SU-DHL-6 (cell line): ENCODE measurements around the gene SPNS3.

Experiments
- H2AFZ ChIP-seq: fragments of 200-600 bp; sonication (generic); 2 replicates; pipeline ENCODE4 v1.6.1; 2014; ENCODE audit warnings: low read depth, mild to moderate bottlenecking, moderate library complexity, mixed read lengths, antibody characterized with exemption, low read length; ENCODE audit not compliant: severe bottlenecking
- H3F3A ChIP-seq: fragments of 200-600 bp; shearing (Covaris generic); 2 replicates; pipeline ENCODE4 v1.6.0; 2016; ENCODE audit warnings: antibody characterized with exemption, mild to moderate bottlenecking; ENCODE audit not compliant: insufficient read depth
- H3K27ac ChIP-seq: fragments of 200-600 bp; sonication (generic); 2 replicates; pipeline ENCODE4 v1.5.1; 2016; ENCODE audit warnings: low read depth, mild to moderate bottlenecking, low read length, moderate library complexity, mixed read lengths
- H3K27me3 ChIP-seq: fragments of 200-600 bp; sonication (generic), shearing (Covaris generic); 2 replicates; pipeline ENCODE4 v1.6.0; 2014; ENCODE audit warnings: mild to moderate bottlenecking, low read length
- H3K36me3 ChIP-seq: fragments of 200-600 bp; sonication (generic); 2 replicates; pipeline ENCODE4 v1.6.1; 2014; ENCODE audit warnings: mild to moderate bottlenecking, low read length, mixed read lengths
- H3K4me2 ChIP-seq: fragments of 300-600, 200-600 bp; shearing (Covaris generic), sonication (generic); 2 replicates; pipeline ENCODE4 v1.6.0; 2014; ENCODE audit warnings: low read length, low read depth, mild to moderate bottlenecking; ENCODE audit not compliant: poor library complexity, severe bottlenecking
- H3K4me3 ChIP-seq: fragments of 200-600 bp; sonication (generic); 2 replicates; pipeline ENCODE4 v1.5.1; 2014; ENCODE audit warnings: antibody characterized with exemption, low read length, mild to moderate bottlenecking, mixed read lengths; ENCODE audit not compliant: insufficient read depth, poor library complexity, severe bottlenecking
- H3K79me2 ChIP-seq: fragments of 200-600 bp; sonication (generic); 2 replicates; pipeline ENCODE4 v1.6.1; 2014; ENCODE audit warnings: mild to moderate bottlenecking, low read length, moderate library complexity; ENCODE audit not compliant: insufficient read depth
- H3K9ac ChIP-seq: fragments of 200-600 bp; sonication (generic); 2 replicates; pipeline ENCODE4 v1.7.0; 2014; ENCODE audit warnings: mild to moderate bottlenecking, low read length
- H3K9me2 ChIP-seq: fragments of 200-600 bp; sonication (generic); replicated peaks from 2 replicates; pipeline ENCODE4 v1.6.1; 2014; ENCODE audit warnings: low read length; ENCODE audit not compliant: insufficient read depth
- H3K9me3 ChIP-seq: fragments of 200-600 bp; sonication (generic); 2 replicates; pipeline ENCODE4 v1.6.1; 2014; ENCODE audit warnings: low read length, mixed read lengths; ENCODE audit not compliant: insufficient read depth
- H4K20me1 ChIP-seq: fragments of 200-600 bp; sonication (generic); 2 replicates; pipeline ENCODE4 v1.6.1; 2014; ENCODE audit warnings: low read depth, mild to moderate bottlenecking, antibody characterized with exemption, low read length, moderate library complexity, mixed read lengths
- CTCF ChIP-seq: fragments of 200-600 bp; sonication (generic); IDR thresholded peaks from one replicate; pipeline ENCODE4 v1.5.1; 2017; ENCODE audit warnings: antibody characterized with exemption, mild to moderate bottlenecking, low read length, moderate library complexity; ENCODE audit not compliant: insufficient read depth, poor library complexity, severe bottlenecking
- EZH2phosphoT487 ChIP-seq: fragments of 200-600 bp; sonication (generic), shearing (Covaris generic); conservative IDR thresholded peaks from 2 replicates; pipeline ENCODE4 v1.6.1; 2018; ENCODE audit warnings: mild to moderate bottlenecking, antibody characterized with exemption, low read length, moderate library complexity, mixed read lengths

Gene SPNS3

DNA sequence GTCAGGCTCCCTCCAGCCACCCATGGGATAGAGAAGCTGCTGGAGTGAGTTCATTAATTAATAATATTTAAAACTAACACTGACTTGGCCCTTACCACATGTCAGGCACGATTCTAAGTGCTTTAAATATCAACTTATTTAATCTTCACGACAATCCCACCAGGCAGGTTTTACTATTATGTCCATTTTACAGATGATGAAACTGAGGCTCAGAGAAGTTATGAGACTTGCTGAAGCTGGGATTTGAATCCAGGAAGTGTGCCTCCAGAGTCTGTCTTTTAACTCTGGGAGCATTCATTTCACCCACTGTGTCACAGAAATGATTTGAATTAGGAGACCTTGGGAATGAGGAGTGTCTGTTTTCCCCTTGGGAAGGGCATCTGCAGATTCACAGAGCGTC lies 8.8 kb downstream of the SPNS3 start:
- Histone ChIP-seq H3K27me3 (no peaks in the 10 kb centered on the region), H3K9me3 (no peaks in the 10 kb centered on the region), H3K4me3 (no peak overlapping the region), H3K36me3 (no peaks in the 10 kb centered on the region), H3K27ac (no peak overlapping the region), H4K20me1 (no peaks in the 10 kb centered on the region), H2AFZ (no peak overlapping the region), H3K9me2 (no peaks in the 10 kb centered on the region), H3K9ac (no peak overlapping the region), H3K4me2 (no peak overlapping the region), H3F3A (no peaks in the 10 kb centered on the region), H3K79me2 (no peaks in the 10 kb centered on the region)
- TF ChIP-seq EZH2phosphoT487 (no peak), CTCF (no peak)

- Histone ChIP-seq H3K9me3 (no peaks in the 10 kb centered on the region), H3K9me2 (no peaks in the 10 kb centered on the region), H3K36me3 (no peaks in the 10 kb centered on the region), H2AFZ (no peak overlapping the region), H4K20me1 (no peaks in the 10 kb centered on the region), H3K9ac (no peak overlapping the region), H3F3A (no peaks in the 10 kb centered on the region), H3K4me2 (no peak overlapping the region), H3K27me3 (no peaks in the 10 kb centered on the region), H3K79me2 (no peaks in the 10 kb centered on the region), H3K27ac (no peak overlapping the region), H3K4me3 (no peak overlapping the region)
- TF ChIP-seq CTCF (no peak), EZH2phosphoT487 (no peak)
Observed at GRCh38 chr17:4443476-4443875, 9.7 kb downstream of the SPNS3 start.

DNA sequence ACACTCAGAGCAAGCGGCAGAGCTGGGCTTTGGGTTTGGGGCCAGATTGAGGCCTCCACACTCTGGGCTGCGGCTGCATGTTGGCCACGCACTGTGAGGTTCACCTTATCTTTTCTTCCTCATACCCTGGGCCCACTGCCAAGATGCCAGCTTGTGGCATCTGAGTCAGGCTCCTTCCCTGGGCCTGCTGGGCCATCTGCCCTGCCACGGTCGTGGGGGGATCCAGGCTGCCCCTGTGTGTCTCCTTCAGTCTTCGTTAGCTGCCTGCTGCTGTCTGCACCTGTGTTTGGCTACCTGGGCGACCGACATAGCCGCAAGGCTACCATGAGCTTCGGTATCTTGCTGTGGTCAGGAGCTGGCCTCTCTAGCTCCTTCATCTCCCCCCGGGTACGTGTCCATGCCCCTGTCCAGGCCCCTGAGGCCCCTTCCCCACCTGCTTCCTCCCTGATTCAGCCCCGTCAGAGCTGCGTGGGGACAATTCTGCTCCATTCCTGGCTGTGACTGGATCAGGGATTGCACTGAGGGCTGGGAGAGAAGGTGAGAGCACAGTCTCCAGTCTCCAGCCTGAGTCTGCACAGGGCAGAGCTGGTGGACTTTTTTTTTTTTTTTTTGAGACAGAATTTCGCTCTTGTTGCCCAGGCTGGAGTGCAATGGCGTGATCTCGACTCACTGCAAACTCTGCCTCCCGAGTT lies 11.2 kb downstream of the SPNS3 start:
- H3K27ac ChIP-seq: no peak overlapping the region
- H3K4me2 ChIP-seq: no peak overlapping the region
- H3K9ac ChIP-seq: no peak overlapping the region
- no peaks in the 10 kb centered on the region for H3K36me3 ChIP-seq
- no peaks in the 10 kb centered on the region for H3K27me3 ChIP-seq
- no peak overlapping the region for H2AFZ ChIP-seq
- H3K9me3 ChIP-seq: no peaks in the 10 kb centered on the region
- no peaks in the 10 kb centered on the region for H3K9me2 ChIP-seq
- no peak overlapping the region for H3K4me3 ChIP-seq
- no peaks in the 10 kb centered on the region for H3K79me2 ChIP-seq
- no peaks in the 10 kb centered on the region for H4K20me1 ChIP-seq
- TF ChIP-seq EZH2phosphoT487 (no peak), CTCF (no peak)
- H3F3A ChIP-seq: no peaks in the 10 kb centered on the region
